Stimulated activated CD4-positive, alpha-beta T cell treated with anti-CD3 and anti-CD28 coated beads, TNF-alpha, amount 100 ng/mL, for 48 hours (primary cell): Measurements from ENCODE around the gene LRRC23.
"Not testable (repeated sequence)": the region's sequence is repeated elsewhere in the genome, so short reads cannot be mapped to it uniquely, and the experiment has no call there.

Experiments used
- DNase-seq, 3 donors: peaks; one replicate each; pipeline ENCODE4 v3.0.0-alpha.2; 2020; ENCODE audit warnings: low read depth in 3 of 3

LRRC23 gene

GRCh38 chr12:6872073-6873048, 32.3 kb upstream of the LRRC23 start:
- peak; percentile 67 to 81 (median 69) for DNase-seq

GRCh38 chr12:6873094-6874014, 31.3 kb upstream of the LRRC23 start, which contains the start of gene SPSB2:
SPSB2 (minus strand) TSS chr12:6873303; CDS start chr12:6872901, 402 bp downstream.
- DNase-seq = peak; percentile 97 to 99 (median 98)

- not testable (repeated sequence) for DNase-seq
Observed at GRCh38 chr12:6874015-6874368, 30.6 kb upstream of the LRRC23 start.

- not testable (repeated sequence) for DNase-seq
Observed at GRCh38 chr12:6879824-6880223, 24.8 kb upstream of the LRRC23 start.

- DNase-seq = no peak
Observed at GRCh38 chr12:6883252-6883651, 21.4 kb upstream of the LRRC23 start.

GRCh38 chr12:6883683-6884082, 20.9 kb upstream of the LRRC23 start:
- DNase-seq = no peak

- no peak for DNase-seq
Observed at GRCh38 chr12:6884539-6884938, 20.1 kb upstream of the LRRC23 start.

GRCh38 chr12:6886206-6886999, 18.2 kb upstream of the LRRC23 start:
- not testable (repeated sequence) for DNase-seq

- DNase-seq = no peak
Observed at GRCh38 chr12:6887460-6887859, 17.2 kb upstream of the LRRC23 start.

- no peak for DNase-seq
Observed at GRCh38 chr12:6888360-6888759, 16.3 kb upstream of the LRRC23 start.

GRCh38 chr12:6888794-6889193, 15.8 kb upstream of the LRRC23 start:
- not testable (repeated sequence) for DNase-seq

- not testable (repeated sequence) for DNase-seq
Observed at GRCh38 chr12:6889775-6890573, 14.6 kb upstream of the LRRC23 start.

GRCh38 chr12:6890789-6891645, 13.6 kb upstream of the LRRC23 start:
- DNase-seq = peak; percentile 96 to 99 (median 99)

GRCh38 chr12:6891646-6892001, 13.0 kb upstream of the LRRC23 start:
- DNase-seq = no peak

- DNase-seq = not testable (repeated sequence)
Observed at GRCh38 chr12:6892683-6893082, 11.9 kb upstream of the LRRC23 start.

- DNase-seq = no peak
Observed at GRCh38 chr12:6894321-6894720, 10.3 kb upstream of the LRRC23 start.

GRCh38 chr12:6896846-6897435, 7.7 kb upstream of the LRRC23 start:
- no peak for DNase-seq

- no peak for DNase-seq
Observed at GRCh38 chr12:6899427-6899826, 5.2 kb upstream of the LRRC23 start.

- DNase-seq = no peak
Observed at GRCh38 chr12:6899837-6900519, 4.6 kb upstream of the LRRC23 start.
